HG03060 (cell line): ENCODE data around the gene CYB561D1.
"Not testable (repeated sequence)": the region's sequence is repeated elsewhere in the genome, so short reads cannot be mapped to it uniquely, and the experiment has no call there.

ENCODE experiments used
- ATAC-seq: cut with Tn5 transposase; IDR thresholded peaks from one replicate; pipeline ENCODE4 v1.9.1; 2021; ENCODE audit warnings: low read depth, moderate number of reproducible peaks; ENCODE audit not compliant: unreplicated experiment

CYB561D1 gene

GRCh38 chr1:109493805-109494539 lies at the start of gene CYB561D1:
Gene CYB561D1 (plus strand): TSS chr1:109494094. CDS start chr1:109494140, 46 bp downstream.
- peak; percentile 52 for ATAC-seq

GRCh38 chr1:109444346-109444745 lies 49.5 kb upstream of the CYB561D1 start:
- ATAC-seq = no peak

- ATAC-seq = not testable (repeated sequence)
Measured at GRCh38 chr1:109445949-109446695, 47.8 kb upstream of the CYB561D1 start.

GRCh38 chr1:109447524-109447923 lies 46.4 kb upstream of the CYB561D1 start:
- ATAC-seq = no peak

GRCh38 chr1:109454497-109455133 lies 39.3 kb upstream of the CYB561D1 start:
- ATAC-seq = no peak

- ATAC-seq = no peak
Measured at GRCh38 chr1:109457819-109458218, 36.1 kb upstream of the CYB561D1 start.

- no peak for ATAC-seq
Measured at GRCh38 chr1:109466125-109466451, 27.8 kb upstream of the CYB561D1 start.

- no peak for ATAC-seq
Measured at GRCh38 chr1:109466452-109467300, 27.2 kb upstream of the CYB561D1 start, which contains the start of gene SYPL2. Gene SYPL2 (plus strand): TSS chr1:109466546. CDS start chr1:109466844, 298 bp downstream.

GRCh38 chr1:109467301-109467777 lies 26.6 kb upstream of the CYB561D1 start:
- no peak for ATAC-seq

GRCh38 chr1:109468061-109468460 lies 25.8 kb upstream of the CYB561D1 start:
- ATAC-seq = no peak

GRCh38 chr1:109468903-109469302 lies 25.0 kb upstream of the CYB561D1 start:
- no peak for ATAC-seq

GRCh38 chr1:109470245-109470644 lies 23.6 kb upstream of the CYB561D1 start:
- ATAC-seq = no peak

- no peak for ATAC-seq
Measured at GRCh38 chr1:109472779-109473178, 21.1 kb upstream of the CYB561D1 start.

GRCh38 chr1:109473284-109474057 lies 20.4 kb upstream of the CYB561D1 start:
- not testable (repeated sequence) for ATAC-seq

GRCh38 chr1:109474697-109475096 lies 19.2 kb upstream of the CYB561D1 start:
- no peak for ATAC-seq

GRCh38 chr1:109475261-109475660 lies 18.6 kb upstream of the CYB561D1 start:
- ATAC-seq = no peak

- ATAC-seq = no peak
Measured at GRCh38 chr1:109476825-109477224, 17.1 kb upstream of the CYB561D1 start.

- ATAC-seq = no peak
Measured at GRCh38 chr1:109477821-109478220, 16.1 kb upstream of the CYB561D1 start.

GRCh38 chr1:109478806-109479205 lies 15.1 kb upstream of the CYB561D1 start:
- no peak for ATAC-seq

- ATAC-seq = no peak
Measured at GRCh38 chr1:109479311-109479710, 14.6 kb upstream of the CYB561D1 start.
